Measurements from ENCODE around the gene CXCL3.

DNA sequence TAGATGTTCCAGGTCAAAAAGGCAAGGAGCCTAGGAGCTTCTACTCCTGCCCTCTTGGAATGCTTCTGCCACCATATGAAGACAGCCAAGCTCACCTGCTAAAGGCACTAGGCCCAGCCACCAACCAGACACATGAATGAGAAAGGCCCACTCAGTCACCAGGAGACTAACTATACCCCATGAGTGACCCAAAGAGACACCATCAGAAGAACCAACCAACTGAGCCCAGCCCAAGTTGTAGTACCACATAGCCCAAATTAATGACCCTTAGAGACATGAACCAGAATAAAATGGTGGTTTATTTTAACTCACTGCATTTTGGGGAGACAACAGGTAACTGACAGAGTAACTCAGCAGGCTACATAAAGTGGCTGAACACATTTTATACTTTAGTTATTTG lies 22.9 kb upstream of the CXCL3 start:
- TF ChIP-seq, protein P1, sequence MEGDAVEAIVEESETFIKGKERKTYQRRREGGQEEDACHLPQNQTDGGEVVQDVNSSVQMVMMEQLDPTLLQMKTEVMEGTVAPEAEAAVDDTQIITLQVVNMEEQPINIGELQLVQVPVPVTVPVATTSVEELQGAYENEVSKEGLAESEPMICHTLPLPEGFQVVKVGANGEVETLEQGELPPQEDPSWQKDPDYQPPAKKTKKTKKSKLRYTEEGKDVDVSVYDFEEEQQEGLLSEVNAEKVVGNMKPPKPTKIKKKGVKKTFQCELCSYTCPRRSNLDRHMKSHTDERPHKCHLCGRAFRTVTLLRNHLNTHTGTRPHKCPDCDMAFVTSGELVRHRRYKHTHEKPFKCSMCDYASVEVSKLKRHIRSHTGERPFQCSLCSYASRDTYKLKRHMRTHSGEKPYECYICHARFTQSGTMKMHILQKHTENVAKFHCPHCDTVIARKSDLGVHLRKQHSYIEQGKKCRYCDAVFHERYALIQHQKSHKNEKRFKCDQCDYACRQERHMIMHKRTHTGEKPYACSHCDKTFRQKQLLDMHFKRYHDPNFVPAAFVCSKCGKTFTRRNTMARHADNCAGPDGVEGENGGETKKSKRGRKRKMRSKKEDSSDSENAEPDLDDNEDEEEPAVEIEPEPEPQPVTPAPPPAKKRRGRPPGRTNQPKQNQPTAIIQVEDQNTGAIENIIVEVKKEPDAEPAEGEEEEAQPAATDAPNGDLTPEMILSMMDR (conservative IDR thresholded peaks at IDR 0.05), result no peak
- no peak for TF ChIP-seq ZFX (IDR thresholded peaks at IDR 0.05)
